WTC11 (cell line): ENCODE results near the gene RAP1GAP. TPM values are rescaled to one million over a fixed set of nuclear protein-coding genes. Genes with fewer than 3 reads are reported as not detected.

ENCODE experiments used
- ATAC-seq: fragments of 200-7000 bp; cut with Tn5 transposase; 2 replicates; pipeline ENCODE4 v1.10.0; 2021; ENCODE audit warnings: mild to moderate bottlenecking, moderate library complexity
- CTCF ChIA-PET: fragments of 300-600 bp; sonication (Branson Sonifier 250); formaldehyde crosslinking; loops from one replicate; lab custom pipeline; 2021; ENCODE audit warnings: antibody characterized with exemption; lab: Charles Lee
- POLR2A ChIA-PET: fragments of 350-600 bp; sonication (Branson Sonifier 250); formaldehyde crosslinking; loops from one replicate; lab custom pipeline; 2021; ENCODE audit warnings: antibody characterized with exemption; lab: Charles Lee
- DNase-seq: peaks from one replicate; pipeline ENCODE4 v3.0.0; 2021; ENCODE audit warnings: low spot score
- H3K27ac Mint-ChIP-seq: 2 replicates; pipeline ENCODE4 v1.8.0; 2021; ENCODE audit warnings: mixed read lengths
- H3K27me3 Mint-ChIP-seq: 2 replicates; pipeline ENCODE4 v1.8.0; 2021; ENCODE audit warnings: low read depth, mild to moderate bottlenecking, moderate library complexity, mixed read lengths
- H3K36me3 Mint-ChIP-seq: 2 replicates; pipeline ENCODE4 v1.8.0; 2021; ENCODE audit warnings: mixed read lengths
- H3K4me1 Mint-ChIP-seq: 2 replicates; pipeline ENCODE4 v1.8.0; 2022; ENCODE audit warnings: mixed read lengths
- H3K4me3 Mint-ChIP-seq: 2 replicates; pipeline ENCODE4 v1.8.0; 2021; ENCODE audit warnings: mild to moderate bottlenecking, moderate library complexity, mixed read lengths
- H3K9me3 Mint-ChIP-seq: 2 replicates; pipeline ENCODE4 v1.8.0; 2021; ENCODE audit warnings: mixed read lengths
- CREM ChIP-seq: sonication (generic); formaldehyde crosslinking; IDR thresholded peaks from 2 replicates; pipeline ENCODE4 v1.8.1; 2022; ENCODE audit warnings: mild to moderate bottlenecking, missing genetic modification reagents, moderate library complexity
- EMX1 ChIP-seq: fragments of 250-450 bp; sonication (Bioruptor Pico); IDR thresholded peaks from 2 replicates; pipeline ENCODE4 v1.8.0; 2021; ENCODE audit warnings: mild to moderate bottlenecking
- GTF2I ChIP-seq: fragments of 250-450 bp; sonication (Bioruptor Pico); conservative IDR thresholded peaks from 2 replicates; pipeline ENCODE4 v1.4.0; 2021; ENCODE audit warnings: mild to moderate bottlenecking
- MYBL2 ChIP-seq: sonication (generic); formaldehyde crosslinking; IDR thresholded peaks from 2 replicates; pipeline ENCODE4 v1.8.1; 2023; ENCODE audit warnings: mild to moderate bottlenecking, moderate library complexity, missing genetic modification reagents
- NR2C2 ChIP-seq: sonication (generic); formaldehyde crosslinking; IDR thresholded peaks from 2 replicates; pipeline ENCODE4 v1.8.0; 2022; ENCODE audit warnings: mild to moderate bottlenecking, missing genetic modification reagents
- NR3C1 ChIP-seq: sonication (generic); formaldehyde crosslinking; conservative IDR thresholded peaks from 2 replicates; pipeline ENCODE4 v1.8.1; 2023; ENCODE audit warnings: low read depth, mild to moderate bottlenecking, missing genetic modification reagents
- RELA ChIP-seq: sonication (generic); formaldehyde crosslinking; IDR thresholded peaks from 2 replicates; pipeline ENCODE4 v1.8.1; 2022; ENCODE audit warnings: missing genetic modification reagents, mild to moderate bottlenecking, borderline replicate concordance
- TEAD4 ChIP-seq: sonication (generic); formaldehyde crosslinking; IDR thresholded peaks from 2 replicates; pipeline ENCODE4 v1.8.0; 2022; ENCODE audit warnings: mild to moderate bottlenecking, missing genetic modification reagents
- ZBTB43 ChIP-seq: sonication (generic); formaldehyde crosslinking; IDR thresholded peaks from 2 replicates; pipeline ENCODE4 v1.8.1; 2023; ENCODE audit warnings: mild to moderate bottlenecking, missing genetic modification reagents
- ZNF121 ChIP-seq: sonication (generic); formaldehyde crosslinking; IDR thresholded peaks from 2 replicates; pipeline ENCODE4 v1.8.0; 2023; ENCODE audit warnings: missing genetic modification reagents
- ZNF232 ChIP-seq: sonication (generic); formaldehyde crosslinking; IDR thresholded peaks from 2 replicates; pipeline ENCODE4 v1.8.0; 2022; ENCODE audit warnings: mild to moderate bottlenecking, missing genetic modification reagents
- ZNF263 ChIP-seq: sonication (generic); formaldehyde crosslinking; IDR thresholded peaks from 2 replicates; pipeline ENCODE4 v1.8.1; 2022; ENCODE audit warnings: low read depth, mild to moderate bottlenecking, moderate library complexity, missing genetic modification reagents
- ZNF317 ChIP-seq: sonication (generic); formaldehyde crosslinking; IDR thresholded peaks from 2 replicates; pipeline ENCODE4 v1.8.1; 2023; ENCODE audit warnings: low read depth, mild to moderate bottlenecking, moderate library complexity, missing genetic modification reagents, borderline replicate concordance
- ZNF423 ChIP-seq: fragments of 250-450 bp; sonication (Bioruptor Pico); IDR thresholded peaks from 2 replicates; pipeline ENCODE4 v2.1.2; 2022; ENCODE audit warnings: mild to moderate bottlenecking, moderate library complexity
- total RNA-seq: library from RNA; stranded (reverse); gene quantifications from 3 replicates; pipeline ENCODE4 v1.2.3, GENCODE V29; 2021
- TF ChIP-seq, protein P1 (sequence below): sonication (generic); formaldehyde crosslinking; IDR thresholded peaks from 2 replicates; pipeline ENCODE4 v1.8.1; 2022; ENCODE audit warnings: mild to moderate bottlenecking, missing genetic modification reagents, moderate library complexity, borderline replicate concordance
- TF ChIP-seq, protein P2 (sequence below): fragments of 250-450 bp; sonication (Bioruptor Pico); IDR thresholded peaks from 2 replicates; pipeline ENCODE4 v2.1.2; 2022; ENCODE audit warnings: mild to moderate bottlenecking, moderate library complexity
- TF ChIP-seq, protein P3 (sequence below): fragments of 250-450 bp; sonication (Bioruptor Pico); IDR thresholded peaks from 2 replicates; pipeline ENCODE4 v1.9.0; 2021; ENCODE audit warnings: mild to moderate bottlenecking, borderline replicate concordance
- TF ChIP-seq, protein P4 (sequence below): sonication (generic); formaldehyde crosslinking; conservative IDR thresholded peaks from 2 replicates; pipeline ENCODE4 v1.8.1; 2023; ENCODE audit warnings: mild to moderate bottlenecking, low read depth, missing genetic modification reagents, moderate library complexity
- TF ChIP-seq, protein P5 (sequence below): fragments of 250-450 bp; sonication (Bioruptor Pico); IDR thresholded peaks from 2 replicates; pipeline ENCODE4 v1.9.0; 2021; ENCODE audit warnings: mild to moderate bottlenecking
- TF ChIP-seq, protein P6 (sequence below): fragments of 250-450 bp; sonication (Bioruptor Pico); IDR thresholded peaks from 2 replicates; pipeline ENCODE4 v1.8.0; 2021; ENCODE audit warnings: mild to moderate bottlenecking

RAP1GAP gene
- total RNA-seq, 1 experiment from 2014 or later, result 7.6 TPM

DNA sequence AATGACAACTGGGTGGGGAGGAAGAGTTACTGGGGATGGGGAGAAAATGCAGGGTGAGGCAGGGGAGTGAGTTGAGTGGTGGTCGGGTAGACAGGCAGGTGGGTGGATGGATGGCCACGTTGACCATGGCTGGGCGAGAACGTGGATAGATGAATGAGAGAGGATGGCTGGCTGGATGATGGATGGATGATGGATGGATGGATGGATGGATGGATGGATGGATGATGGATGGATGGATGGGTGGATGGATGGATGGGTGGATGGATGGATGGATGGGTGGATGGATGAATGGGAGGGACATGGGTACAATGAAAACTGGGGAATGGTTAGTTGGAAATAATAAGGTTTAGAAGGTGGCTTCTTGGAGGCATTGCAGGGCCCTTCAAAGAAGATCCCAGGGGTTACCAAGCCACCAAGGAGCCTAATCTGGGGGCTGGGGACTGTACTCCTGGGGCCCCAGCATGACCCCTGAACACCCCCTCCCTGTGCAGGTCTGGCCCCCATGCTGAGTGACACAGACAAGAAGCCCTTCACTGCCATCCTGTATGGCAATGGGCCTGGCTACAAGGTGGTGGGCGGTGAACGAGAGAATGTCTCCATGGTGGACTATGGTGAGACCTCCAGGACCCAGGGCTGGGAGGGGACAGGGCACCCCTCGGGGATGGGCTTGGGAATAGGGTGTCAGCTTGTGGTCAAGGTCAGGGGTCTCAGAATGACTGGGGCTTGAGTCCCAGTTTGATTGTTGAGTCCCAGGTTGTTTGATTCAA is 92.9 kb downstream of the RAP1GAP start:
- DNase-seq, result no peak
- Mint-ChIP-seq H3K9me3 (peaks cover 3% of the 10 kb centered on the region; the same call in 1 of the 2 replicates), H3K27ac (no peak overlapping the region), H3K27me3 (peaks cover 6% of the 10 kb centered on the region; the same call in 1 of the 2 replicates), H3K4me3 (no peak overlapping the region), H3K36me3 (peaks cover 5% of the 10 kb centered on the region; the same call in 1 of the 2 replicates), H3K4me1 (peaks cover 12% of the 10 kb centered on the region)
- no peak for ATAC-seq
- ChIA-PET POLR2A (no interaction called here), CTCF (interaction anchor here (0.6 to 3.3 kb wide), 4 partner anchors 24 to 143 kb away, joined by 3 to 25 read pairs (median 6); partner anchors contain the start of gene ALPL)
- TF ChIP-seq, protein P1, sequence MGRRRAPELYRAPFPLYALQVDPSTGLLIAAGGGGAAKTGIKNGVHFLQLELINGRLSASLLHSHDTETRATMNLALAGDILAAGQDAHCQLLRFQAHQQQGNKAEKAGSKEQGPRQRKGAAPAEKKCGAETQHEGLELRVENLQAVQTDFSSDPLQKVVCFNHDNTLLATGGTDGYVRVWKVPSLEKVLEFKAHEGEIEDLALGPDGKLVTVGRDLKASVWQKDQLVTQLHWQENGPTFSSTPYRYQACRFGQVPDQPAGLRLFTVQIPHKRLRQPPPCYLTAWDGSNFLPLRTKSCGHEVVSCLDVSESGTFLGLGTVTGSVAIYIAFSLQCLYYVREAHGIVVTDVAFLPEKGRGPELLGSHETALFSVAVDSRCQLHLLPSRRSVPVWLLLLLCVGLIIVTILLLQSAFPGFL, result no peak
- no peak for TF ChIP-seq ZNF232 (CRISPR knock-in tag)
- no peak for TF ChIP-seq RELA
- TF ChIP-seq TEAD4 (CRISPR knock-in tag), result no peak
- TF ChIP-seq, protein P2, sequence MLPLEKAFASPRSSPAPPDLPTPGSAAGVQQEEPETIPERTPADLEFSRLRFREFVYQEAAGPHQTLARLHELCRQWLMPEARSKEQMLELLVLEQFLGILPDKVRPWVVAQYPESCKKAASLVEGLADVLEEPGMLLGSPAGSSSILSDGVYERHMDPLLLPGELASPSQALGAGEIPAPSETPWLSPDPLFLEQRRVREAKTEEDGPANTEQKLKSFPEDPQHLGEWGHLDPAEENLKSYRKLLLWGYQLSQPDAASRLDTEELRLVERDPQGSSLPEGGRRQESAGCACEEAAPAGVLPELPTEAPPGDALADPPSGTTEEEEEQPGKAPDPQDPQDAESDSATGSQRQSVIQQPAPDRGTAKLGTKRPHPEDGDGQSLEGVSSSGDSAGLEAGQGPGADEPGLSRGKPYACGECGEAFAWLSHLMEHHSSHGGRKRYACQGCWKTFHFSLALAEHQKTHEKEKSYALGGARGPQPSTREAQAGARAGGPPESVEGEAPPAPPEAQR (CRISPR knock-in tag), result no peak
- no peak for TF ChIP-seq ZNF121
- TF ChIP-seq, protein P3, sequence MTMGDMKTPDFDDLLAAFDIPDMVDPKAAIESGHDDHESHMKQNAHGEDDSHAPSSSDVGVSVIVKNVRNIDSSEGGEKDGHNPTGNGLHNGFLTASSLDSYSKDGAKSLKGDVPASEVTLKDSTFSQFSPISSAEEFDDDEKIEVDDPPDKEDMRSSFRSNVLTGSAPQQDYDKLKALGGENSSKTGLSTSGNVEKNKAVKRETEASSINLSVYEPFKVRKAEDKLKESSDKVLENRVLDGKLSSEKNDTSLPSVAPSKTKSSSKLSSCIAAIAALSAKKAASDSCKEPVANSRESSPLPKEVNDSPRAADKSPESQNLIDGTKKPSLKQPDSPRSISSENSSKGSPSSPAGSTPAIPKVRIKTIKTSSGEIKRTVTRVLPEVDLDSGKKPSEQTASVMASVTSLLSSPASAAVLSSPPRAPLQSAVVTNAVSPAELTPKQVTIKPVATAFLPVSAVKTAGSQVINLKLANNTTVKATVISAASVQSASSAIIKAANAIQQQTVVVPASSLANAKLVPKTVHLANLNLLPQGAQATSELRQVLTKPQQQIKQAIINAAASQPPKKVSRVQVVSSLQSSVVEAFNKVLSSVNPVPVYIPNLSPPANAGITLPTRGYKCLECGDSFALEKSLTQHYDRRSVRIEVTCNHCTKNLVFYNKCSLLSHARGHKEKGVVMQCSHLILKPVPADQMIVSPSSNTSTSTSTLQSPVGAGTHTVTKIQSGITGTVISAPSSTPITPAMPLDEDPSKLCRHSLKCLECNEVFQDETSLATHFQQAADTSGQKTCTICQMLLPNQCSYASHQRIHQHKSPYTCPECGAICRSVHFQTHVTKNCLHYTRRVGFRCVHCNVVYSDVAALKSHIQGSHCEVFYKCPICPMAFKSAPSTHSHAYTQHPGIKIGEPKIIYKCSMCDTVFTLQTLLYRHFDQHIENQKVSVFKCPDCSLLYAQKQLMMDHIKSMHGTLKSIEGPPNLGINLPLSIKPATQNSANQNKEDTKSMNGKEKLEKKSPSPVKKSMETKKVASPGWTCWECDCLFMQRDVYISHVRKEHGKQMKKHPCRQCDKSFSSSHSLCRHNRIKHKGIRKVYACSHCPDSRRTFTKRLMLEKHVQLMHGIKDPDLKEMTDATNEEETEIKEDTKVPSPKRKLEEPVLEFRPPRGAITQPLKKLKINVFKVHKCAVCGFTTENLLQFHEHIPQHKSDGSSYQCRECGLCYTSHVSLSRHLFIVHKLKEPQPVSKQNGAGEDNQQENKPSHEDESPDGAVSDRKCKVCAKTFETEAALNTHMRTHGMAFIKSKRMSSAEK (CRISPR knock-in tag), result no peak
- TF ChIP-seq MYBL2 (CRISPR knock-in tag), result no peak
- TF ChIP-seq CREM (CRISPR knock-in tag), result no peak
- TF ChIP-seq NR2C2 (CRISPR knock-in tag), result no peak
- no peak for TF ChIP-seq ZBTB43 (CRISPR knock-in tag)
- TF ChIP-seq GTF2I (CRISPR knock-in tag), result no peak
- no peak for TF ChIP-seq NR3C1 (CRISPR knock-in tag)
- TF ChIP-seq, protein P4, sequence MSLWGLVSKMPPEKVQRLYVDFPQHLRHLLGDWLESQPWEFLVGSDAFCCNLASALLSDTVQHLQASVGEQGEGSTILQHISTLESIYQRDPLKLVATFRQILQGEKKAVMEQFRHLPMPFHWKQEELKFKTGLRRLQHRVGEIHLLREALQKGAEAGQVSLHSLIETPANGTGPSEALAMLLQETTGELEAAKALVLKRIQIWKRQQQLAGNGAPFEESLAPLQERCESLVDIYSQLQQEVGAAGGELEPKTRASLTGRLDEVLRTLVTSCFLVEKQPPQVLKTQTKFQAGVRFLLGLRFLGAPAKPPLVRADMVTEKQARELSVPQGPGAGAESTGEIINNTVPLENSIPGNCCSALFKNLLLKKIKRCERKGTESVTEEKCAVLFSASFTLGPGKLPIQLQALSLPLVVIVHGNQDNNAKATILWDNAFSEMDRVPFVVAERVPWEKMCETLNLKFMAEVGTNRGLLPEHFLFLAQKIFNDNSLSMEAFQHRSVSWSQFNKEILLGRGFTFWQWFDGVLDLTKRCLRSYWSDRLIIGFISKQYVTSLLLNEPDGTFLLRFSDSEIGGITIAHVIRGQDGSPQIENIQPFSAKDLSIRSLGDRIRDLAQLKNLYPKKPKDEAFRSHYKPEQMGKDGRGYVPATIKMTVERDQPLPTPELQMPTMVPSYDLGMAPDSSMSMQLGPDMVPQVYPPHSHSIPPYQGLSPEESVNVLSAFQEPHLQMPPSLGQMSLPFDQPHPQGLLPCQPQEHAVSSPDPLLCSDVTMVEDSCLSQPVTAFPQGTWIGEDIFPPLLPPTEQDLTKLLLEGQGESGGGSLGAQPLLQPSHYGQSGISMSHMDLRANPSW (CRISPR knock-in tag), result no peak
- TF ChIP-seq, protein P5, sequence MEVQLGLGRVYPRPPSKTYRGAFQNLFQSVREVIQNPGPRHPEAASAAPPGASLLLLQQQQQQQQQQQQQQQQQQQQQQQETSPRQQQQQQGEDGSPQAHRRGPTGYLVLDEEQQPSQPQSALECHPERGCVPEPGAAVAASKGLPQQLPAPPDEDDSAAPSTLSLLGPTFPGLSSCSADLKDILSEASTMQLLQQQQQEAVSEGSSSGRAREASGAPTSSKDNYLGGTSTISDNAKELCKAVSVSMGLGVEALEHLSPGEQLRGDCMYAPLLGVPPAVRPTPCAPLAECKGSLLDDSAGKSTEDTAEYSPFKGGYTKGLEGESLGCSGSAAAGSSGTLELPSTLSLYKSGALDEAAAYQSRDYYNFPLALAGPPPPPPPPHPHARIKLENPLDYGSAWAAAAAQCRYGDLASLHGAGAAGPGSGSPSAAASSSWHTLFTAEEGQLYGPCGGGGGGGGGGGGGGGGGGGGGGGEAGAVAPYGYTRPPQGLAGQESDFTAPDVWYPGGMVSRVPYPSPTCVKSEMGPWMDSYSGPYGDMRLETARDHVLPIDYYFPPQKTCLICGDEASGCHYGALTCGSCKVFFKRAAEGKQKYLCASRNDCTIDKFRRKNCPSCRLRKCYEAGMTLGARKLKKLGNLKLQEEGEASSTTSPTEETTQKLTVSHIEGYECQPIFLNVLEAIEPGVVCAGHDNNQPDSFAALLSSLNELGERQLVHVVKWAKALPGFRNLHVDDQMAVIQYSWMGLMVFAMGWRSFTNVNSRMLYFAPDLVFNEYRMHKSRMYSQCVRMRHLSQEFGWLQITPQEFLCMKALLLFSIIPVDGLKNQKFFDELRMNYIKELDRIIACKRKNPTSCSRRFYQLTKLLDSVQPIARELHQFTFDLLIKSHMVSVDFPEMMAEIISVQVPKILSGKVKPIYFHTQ (CRISPR knock-in tag), result no peak
- no peak for TF ChIP-seq ZNF317 (CRISPR knock-in tag)
- TF ChIP-seq ZNF263 (CRISPR knock-in tag), result no peak
- TF ChIP-seq ZNF423 (CRISPR knock-in tag), result no peak
- no peak for TF ChIP-seq EMX1 (CRISPR knock-in tag)
- TF ChIP-seq, protein P6, sequence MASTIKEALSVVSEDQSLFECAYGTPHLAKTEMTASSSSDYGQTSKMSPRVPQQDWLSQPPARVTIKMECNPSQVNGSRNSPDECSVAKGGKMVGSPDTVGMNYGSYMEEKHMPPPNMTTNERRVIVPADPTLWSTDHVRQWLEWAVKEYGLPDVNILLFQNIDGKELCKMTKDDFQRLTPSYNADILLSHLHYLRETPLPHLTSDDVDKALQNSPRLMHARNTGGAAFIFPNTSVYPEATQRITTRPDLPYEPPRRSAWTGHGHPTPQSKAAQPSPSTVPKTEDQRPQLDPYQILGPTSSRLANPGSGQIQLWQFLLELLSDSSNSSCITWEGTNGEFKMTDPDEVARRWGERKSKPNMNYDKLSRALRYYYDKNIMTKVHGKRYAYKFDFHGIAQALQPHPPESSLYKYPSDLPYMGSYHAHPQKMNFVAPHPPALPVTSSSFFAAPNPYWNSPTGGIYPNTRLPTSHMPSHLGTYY (CRISPR knock-in tag), result no peak
